Tibial nerve (tissue), 4 donors: ENCODE data around the gene SPATA20. TPM values are rescaled to one million over a fixed set of nuclear protein-coding genes. Genes with fewer than 3 reads are reported as not detected.
A peak's percentile ranks its signal among the peaks of the same experiment; 100 is the strongest.

Source experiments
- DNase-seq, 2 donors: peaks; one replicate each; pipeline ENCODE4 v3.0.0-alpha.2; 2019; ENCODE audit warnings: low spot score in 2 of 2
- H3K27ac ChIP-seq, 4 donors: fragments of 200-600 bp; sonication (generic) in 3 of 4; one replicate each; pipeline ENCODE4 v1.5.1; 2017 to 2019; ENCODE audit warnings: mild to moderate bottlenecking in 1 of 4
- H3K27me3 ChIP-seq, 2 donors: fragments of 200-600 bp; sonication (generic) in 1 of 2; one replicate each; pipeline versions ENCODE4 v1.5.1 to v1.6.0; 2017 to 2019
- H3K36me3 ChIP-seq, 3 donors: fragments of 200-600 bp; sonication (generic); one replicate each; pipeline ENCODE4 v1.5.1; 2018 to 2019
- H3K4me1 ChIP-seq, 4 donors: fragments of 200-600 bp; sonication (generic) in 3 of 4; one replicate each; pipeline ENCODE4 v1.5.1; 2017 to 2019
- H3K4me3 ChIP-seq, 4 donors: fragments of 200-600 bp; sonication (generic) in 3 of 4; one replicate each; pipeline ENCODE4 v1.5.1; 2017 to 2019; ENCODE audit warnings: mild to moderate bottlenecking in 1 of 4, moderate library complexity in 1 of 4
- H3K9me3 ChIP-seq, 4 donors: fragments of 200-600 bp; sonication (generic) in 3 of 4; one replicate each; pipeline ENCODE4 v1.5.1; 2017 to 2019
- CTCF ChIP-seq, 5 experiments: fragments of 200-600 bp in 3 of 5; fragments of 450-650 bp in 2 of 5; sonication (generic) in 3 of 5; IDR thresholded peaks; one replicate each; pipeline ENCODE4 v1.5.1; 2016 to 2019; ENCODE audit warnings: antibody characterized with exemption in 5 of 5, mild to moderate bottlenecking in 3 of 5, moderate library complexity in 2 of 5
- EP300 ChIP-seq, 2 donors: sonication (generic); formaldehyde crosslinking; IDR thresholded peaks; one replicate each; pipeline ENCODE4 v1.6.1; 2017; ENCODE audit warnings: antibody characterized with exemption in 2 of 2, mild to moderate bottlenecking in 1 of 2
- POLR2A ChIP-seq, 2 donors: fragments of 450-650 bp; IDR thresholded peaks; one replicate each; pipeline ENCODE4 v1.6.1; 2017; ENCODE audit warnings: antibody characterized with exemption in 2 of 2, mild to moderate bottlenecking in 2 of 2, moderate library complexity in 2 of 2
- WGBS, 2 donors: methylation state at CpG; one replicate each; pipeline ENCODE4 v1.1.5; 2018; 5-methylcytosine and 5-hydroxymethylcytosine counted together
- total RNA-seq, 4 donors: library from RNA; depleted of rRNA; stranded (reverse); fragments of >200 nt; gene quantifications; one replicate each; pipeline ENCODE4 v1.1.0, GENCODE V29; 2016

The SPATA20 gene
- total RNA-seq, 4 donors from 2014 or later, result 80.8 to 151 (median 89.6) TPM

DNA sequence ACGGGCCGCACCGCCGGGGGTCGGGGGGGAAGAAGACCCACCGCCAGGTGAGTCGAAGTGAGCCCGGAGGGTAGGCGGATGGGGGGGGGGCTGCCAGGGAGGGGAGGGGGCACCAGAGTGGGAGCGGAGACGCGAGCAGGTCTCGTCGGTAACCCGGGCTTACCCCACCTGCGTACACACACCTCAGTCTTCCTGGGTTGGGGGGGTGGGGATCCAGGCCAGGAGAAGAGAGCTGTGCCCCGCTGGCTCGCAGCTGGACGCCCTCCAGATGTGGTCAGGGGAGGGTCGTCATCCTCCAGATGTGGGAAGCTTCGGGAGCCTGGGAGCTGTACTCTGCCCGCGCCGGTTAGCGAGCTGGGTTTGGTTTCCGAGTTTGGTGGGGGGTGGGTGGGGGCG lies 14.8 kb downstream of the SPATA20 start:
- peaks cover 3 to 72% of the 10 kb centered on the region in 2 donors for H3K27me3 ChIP-seq

DNA sequence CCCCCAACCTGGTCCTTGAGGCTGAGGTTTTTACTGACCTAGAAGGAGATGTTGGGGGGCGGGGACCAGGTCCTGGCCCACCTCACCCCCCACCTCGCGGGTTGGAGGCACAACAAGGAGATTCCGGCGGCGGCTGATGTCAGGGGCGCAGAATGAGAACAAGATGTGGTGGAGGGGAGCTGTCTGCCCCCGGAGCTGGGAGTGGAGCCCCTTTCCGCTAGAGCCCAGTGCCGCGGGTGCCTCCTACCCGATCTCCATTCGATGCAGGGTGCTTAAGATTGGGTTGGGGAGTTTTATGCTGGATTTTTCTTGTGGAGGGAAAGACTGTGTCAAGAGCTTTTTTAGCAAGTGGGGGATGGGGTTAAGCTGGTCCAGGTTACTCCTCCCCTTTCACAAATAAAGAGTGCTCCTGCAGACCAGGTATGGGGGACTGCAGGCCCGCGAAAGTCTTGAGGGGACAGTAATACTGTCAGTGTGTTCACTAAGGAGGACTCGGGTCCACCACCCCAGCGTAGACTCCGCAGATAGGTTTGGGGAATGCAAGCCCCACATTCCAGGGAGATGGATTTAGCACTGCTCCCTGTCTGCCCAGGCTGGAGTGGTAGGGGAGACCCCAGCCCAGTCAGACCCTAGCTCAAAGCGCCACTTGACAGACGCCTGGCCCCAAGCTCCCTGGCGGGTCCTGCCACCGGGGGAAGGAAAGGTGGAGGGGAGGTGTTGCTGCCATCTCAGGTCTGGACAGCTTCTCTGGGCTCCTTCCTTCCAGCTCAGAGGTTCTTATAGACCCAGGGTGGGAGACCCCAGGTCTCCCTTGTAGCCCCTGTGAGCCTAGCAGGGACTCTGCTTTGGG lies 15.5 kb downstream of the SPATA20 start:
- Histone ChIP-seq H3K4me3 (no peak overlapping the region), H3K27me3 (peaks cover 3 to 75% of the 10 kb centered on the region in 2 donors), H3K36me3 (no peaks in the 10 kb centered on the region), H3K4me1 (peaks cover 0 to 70% (median 37%) of the 10 kb centered on the region in 4 donors), H3K9me3 (no peaks in the 10 kb centered on the region), H3K27ac (no peak overlapping the region)
- no peak for DNase-seq
- TF ChIP-seq EP300 (IDR thresholded peaks at IDR 0.05) (no peak), POLR2A (IDR thresholded peaks at IDR 0.05) (no peak), CTCF (IDR thresholded peaks at IDR 0.05) (no peak)
- WGBS, 2 donors, result 21 to 27% methylated on average over 19 to 22 of the region's 22 CpGs

More for the DNA sequence above, 14.8 kb downstream of the SPATA20 start:
- WGBS, 2 donors, result 0 to 2% methylated on average over 6 to 13 of the region's 27 CpGs
- Histone ChIP-seq H3K27ac (no peak overlapping the region), H3K4me1 (peaks cover 0 to 70% (median 37%) of the 10 kb centered on the region in 4 donors), H3K9me3 (no peaks in the 10 kb centered on the region), H3K4me3 (no peak overlapping the region), H3K36me3 (no peaks in the 10 kb centered on the region)
- DNase-seq, result no peak
- no peak for TF ChIP-seq CTCF (IDR thresholded peaks at IDR 0.05)
- TF ChIP-seq POLR2A (IDR thresholded peaks at IDR 0.05), result no peak
- no peak for TF ChIP-seq EP300 (IDR thresholded peaks at IDR 0.05)

DNA sequence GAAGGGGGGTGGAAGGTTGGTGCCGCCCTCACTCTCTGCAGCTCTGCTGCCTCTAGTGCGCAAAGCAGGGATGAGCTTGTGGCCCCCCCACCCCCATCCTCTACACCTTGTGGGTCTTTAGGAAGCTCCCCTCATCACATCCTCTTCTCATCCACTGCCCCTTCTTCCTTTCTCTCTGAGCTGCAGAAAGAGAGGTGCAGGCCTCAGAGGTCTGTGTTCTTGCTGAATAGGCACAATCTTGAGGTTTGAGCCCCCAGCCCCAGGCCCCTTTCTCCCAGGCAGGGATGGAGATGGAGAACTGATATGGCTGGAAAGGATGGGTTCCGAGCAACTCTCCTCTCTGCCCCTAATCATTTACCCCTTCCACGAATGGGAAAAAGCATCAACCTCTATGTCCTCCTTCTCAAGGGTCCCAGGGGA lies 16.1 kb downstream of the SPATA20 start:
- no peaks in the 10 kb centered on the region for H3K36me3 ChIP-seq
- no peaks in the 10 kb centered on the region for H3K9me3 ChIP-seq
- peaks cover 3 to 75% of the 10 kb centered on the region in 2 donors for H3K27me3 ChIP-seq
- DNase-seq, result no peak
- H3K4me3 ChIP-seq, result no peak overlapping the region
- H3K27ac ChIP-seq, result no peak overlapping the region
- WGBS, 2 donors, result 54 to 61% methylated on average over 4 of the region's 4 CpGs
- peaks cover 0 to 70% (median 37%) of the 10 kb centered on the region in 4 donors for H3K4me1 ChIP-seq
- TF ChIP-seq POLR2A (IDR thresholded peaks at IDR 0.05) (no peak), CTCF (IDR thresholded peaks at IDR 0.05) (no peak), EP300 (IDR thresholded peaks at IDR 0.05) (no peak)

DNA sequence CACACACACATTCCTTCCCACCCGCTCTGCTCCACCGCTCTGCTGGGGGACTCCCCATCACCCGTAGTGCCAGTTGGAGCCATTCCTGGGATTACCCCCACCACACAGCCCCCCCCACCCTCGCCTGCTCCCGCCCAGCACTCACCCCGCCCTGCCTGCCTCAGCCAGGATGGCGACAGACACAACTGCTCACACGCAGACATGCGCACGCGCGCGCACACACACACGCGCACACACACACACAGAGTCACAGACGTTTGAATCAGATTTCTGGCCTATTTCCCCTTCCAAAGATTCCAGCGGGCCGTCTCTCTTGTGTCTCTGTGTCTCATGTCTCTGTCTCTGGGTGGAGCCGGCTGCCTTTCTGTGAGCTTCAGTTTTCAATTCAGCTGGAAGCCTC lies 17.9 kb downstream of the SPATA20 start:
- TF ChIP-seq EP300 (IDR thresholded peaks at IDR 0.05) (no peak), CTCF (IDR thresholded peaks at IDR 0.05) (no peak), POLR2A (IDR thresholded peaks at IDR 0.05) (no peak)
- H3K9me3 ChIP-seq, result no peaks in the 10 kb centered on the region
- peak; percentile 50 to 66 for DNase-seq
- peaks cover 0 to 54% (median 28%) of the 10 kb centered on the region in 4 donors for H3K4me1 ChIP-seq
- no peaks in the 10 kb centered on the region for H3K36me3 ChIP-seq
- H3K27ac ChIP-seq, result no peak overlapping the region
- H3K27me3 ChIP-seq, result peaks cover 3 to 64% of the 10 kb centered on the region in 2 donors
- WGBS, 2 donors, result 9 to 11% methylated on average over 19 of the region's 19 CpGs
- H3K4me3 ChIP-seq, result peak overlapping the region in 2 of 4 donors; percentile 3 to 18
